GM21367 (cell line): ENCODE measurements around the gene LYPLAL1.
"Not testable (repeated sequence)": the region's sequence is repeated elsewhere in the genome, so short reads cannot be mapped to it uniquely, and the experiment has no call there.

Source experiments
- ATAC-seq: cut with Tn5 transposase; IDR thresholded peaks from one replicate; pipeline ENCODE4 v1.9.1; 2021; ENCODE audit not compliant: unreplicated experiment

LYPLAL1 gene

DNA sequence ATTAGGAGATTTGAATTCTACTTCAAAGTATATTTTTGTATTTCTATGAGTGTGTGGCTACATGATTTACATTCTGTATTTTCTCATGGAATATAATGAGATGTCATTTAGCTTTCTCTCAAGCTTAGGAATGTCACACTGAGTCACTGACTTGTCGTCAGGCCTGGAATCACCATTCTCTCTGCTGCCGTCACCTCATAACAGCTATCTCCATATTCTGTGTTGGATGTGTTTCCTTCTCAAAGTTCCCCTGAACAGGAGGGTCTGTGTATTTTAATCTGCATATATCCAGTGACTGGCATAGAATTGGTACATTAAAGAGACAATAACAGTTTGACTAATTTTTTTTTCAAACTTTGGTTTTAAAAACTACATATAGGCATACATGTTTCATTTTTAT is 35.9 kb downstream of the LYPLAL1 start:
- ATAC-seq = no peak

DNA sequence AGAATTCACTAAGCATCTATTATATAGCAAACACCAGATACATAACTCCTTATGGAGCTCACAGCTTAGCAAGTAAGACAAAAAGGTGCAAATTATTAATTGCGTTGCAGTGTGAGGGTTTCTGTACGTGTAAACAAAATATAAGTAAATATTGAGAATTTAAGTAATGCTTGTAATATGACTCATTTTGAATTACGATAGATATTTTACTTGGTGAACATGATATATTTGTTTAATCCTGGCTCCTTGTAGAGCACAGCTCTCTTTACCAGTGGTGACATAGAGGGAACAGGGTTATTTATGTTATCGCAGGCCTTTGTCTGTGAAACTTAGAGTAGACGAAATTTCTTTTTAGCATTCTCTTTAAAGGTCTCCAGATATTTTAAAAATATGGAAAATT is 36.4 kb downstream of the LYPLAL1 start:
- ATAC-seq = no peak

DNA sequence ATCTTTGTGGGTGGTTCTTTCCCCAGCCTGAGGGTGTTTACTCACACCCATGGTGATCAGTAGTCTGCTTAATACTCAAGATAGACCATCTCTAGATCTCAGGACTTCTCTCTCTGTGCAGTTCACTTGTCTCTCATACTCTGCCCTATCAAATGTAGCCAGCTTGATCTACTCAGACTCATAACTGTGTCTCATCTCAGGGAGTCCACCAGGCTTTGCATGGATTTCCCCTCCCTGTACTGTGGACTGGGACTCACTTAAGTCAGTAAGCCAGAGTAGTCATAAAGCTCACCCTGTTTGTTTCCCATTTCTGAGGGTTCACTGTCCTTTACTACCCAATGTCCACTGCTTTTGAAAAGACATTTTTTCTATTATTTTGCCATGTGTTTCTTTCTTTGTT is 41.8 kb downstream of the LYPLAL1 start:
- ATAC-seq = no peak

DNA sequence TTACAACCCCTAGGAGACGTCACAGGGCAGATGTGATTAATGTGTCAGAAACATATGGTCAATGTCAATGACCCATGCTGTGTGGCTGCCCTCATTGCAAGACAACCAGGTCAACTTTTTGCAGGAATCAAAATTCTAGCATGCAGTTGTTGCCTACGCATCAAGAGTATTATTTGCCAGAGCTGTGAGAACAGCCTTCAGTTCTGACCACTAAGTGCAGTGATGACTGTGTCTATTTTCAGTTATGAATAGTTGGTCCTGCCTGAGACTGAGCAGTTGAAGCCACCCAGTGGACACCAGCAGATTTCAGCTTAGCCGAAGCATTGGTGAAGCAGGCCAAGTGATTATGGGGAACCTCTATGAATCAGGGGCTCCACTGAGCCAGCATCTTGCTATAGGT is 47.3 kb downstream of the LYPLAL1 start:
- ATAC-seq = peak; percentile 90

DNA sequence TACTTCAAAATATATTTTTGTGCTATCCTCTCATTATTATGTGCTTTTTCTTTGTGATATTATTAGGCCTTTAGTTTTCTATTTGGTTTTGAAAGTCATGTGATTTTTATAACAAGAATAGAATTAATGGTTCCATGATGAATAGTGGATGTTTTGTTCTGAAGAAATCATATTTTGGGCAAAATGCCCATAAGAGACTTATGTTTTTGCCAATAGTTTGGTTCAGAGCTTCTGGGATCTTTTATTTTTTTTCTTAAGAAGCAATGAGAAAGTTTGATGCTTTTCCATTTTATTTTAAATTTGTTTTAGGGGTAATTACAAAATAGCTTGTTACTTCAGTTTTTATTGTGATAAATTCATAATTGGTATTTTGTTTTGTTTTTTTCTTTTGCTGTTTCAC is 49.8 kb downstream of the LYPLAL1 start:
- ATAC-seq = no peak

DNA sequence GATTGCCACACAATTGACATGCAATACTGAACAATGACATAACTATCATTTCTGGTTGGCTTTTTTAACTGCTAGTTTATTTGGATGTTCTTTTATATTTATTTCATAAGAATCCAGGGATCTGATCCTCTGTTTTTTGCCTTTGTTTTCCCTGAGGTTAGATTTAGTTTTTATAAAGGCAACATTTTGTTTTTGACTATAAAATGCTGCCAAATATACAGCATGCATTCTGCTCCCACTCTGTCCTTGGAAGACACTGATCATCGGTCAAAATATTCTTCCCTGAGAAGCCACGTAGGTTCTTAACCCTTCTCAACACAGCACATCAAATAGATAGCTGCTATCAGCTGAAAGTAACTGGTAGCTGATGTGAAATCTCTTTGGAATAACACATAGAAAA is 52.5 kb downstream of the LYPLAL1 start:
- no peak for ATAC-seq

DNA sequence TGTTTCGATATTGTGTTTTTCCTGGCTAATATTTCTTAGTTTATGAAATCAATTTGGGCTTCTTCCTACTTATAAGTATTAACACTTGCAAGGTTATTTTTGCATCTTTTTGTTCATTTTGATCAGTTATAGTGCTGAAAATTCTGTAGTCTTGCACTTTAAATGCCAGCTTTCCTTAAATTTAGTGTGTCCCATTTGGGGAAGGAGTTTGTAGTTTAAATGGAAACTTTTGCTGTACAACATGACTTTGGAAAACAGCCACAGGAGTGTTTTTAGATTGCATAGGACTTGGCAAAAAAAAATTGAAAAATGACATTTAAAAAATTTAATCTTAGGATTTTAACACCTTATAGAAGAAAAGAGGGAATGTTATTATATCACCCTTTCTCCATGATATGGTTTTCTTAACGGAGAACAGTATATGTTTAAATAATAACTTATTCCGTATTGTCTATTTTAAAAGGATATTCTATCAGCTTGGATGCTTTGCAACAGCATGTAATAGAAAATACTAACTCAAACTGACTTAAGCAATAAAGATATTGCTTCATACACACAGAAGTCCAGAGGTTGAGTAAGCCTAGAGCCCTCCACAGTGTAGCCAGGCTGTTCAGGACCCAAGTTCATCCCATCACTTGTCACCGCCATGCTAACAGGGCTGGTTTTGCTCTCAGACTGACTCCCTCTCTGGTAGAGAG is 53.8 kb downstream of the LYPLAL1 start:
- ATAC-seq = no peak

DNA sequence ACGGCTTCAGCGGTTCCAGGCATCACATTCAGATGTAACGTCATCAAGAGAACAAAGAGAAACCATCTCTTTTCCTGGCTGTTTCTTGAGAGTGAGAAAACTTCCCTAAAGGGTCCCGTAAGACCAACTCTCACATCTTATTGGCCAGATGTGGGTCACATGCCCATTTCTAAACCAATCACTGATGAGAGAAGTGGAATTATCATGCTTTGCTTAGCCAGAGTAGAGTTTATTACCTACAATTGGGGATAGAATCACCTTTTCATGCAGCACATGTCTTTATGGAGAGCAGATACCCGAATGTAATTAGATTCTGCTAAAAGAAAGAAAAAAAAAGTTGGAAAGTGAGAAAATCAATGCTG is 54.4 kb downstream of the LYPLAL1 start:
- ATAC-seq = no peak

DNA sequence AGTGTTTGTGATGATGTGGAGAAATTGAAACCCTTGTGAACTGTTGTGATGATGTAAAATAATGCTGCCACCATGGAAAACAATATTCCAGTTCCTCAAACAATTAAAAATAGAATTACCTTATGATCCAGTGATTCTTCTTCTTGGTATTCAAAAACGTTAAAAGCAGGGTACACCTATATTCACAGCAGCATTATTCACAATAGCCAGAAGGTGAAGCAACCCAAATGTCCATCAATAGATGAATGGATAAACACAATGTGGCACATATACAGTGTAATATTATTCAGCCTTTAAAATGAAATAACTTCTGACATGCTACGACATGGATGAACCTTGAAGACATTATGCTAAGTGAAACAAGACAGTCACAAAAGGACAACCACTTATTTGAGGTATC is 59.2 kb downstream of the LYPLAL1 start:
- ATAC-seq = no peak

DNA sequence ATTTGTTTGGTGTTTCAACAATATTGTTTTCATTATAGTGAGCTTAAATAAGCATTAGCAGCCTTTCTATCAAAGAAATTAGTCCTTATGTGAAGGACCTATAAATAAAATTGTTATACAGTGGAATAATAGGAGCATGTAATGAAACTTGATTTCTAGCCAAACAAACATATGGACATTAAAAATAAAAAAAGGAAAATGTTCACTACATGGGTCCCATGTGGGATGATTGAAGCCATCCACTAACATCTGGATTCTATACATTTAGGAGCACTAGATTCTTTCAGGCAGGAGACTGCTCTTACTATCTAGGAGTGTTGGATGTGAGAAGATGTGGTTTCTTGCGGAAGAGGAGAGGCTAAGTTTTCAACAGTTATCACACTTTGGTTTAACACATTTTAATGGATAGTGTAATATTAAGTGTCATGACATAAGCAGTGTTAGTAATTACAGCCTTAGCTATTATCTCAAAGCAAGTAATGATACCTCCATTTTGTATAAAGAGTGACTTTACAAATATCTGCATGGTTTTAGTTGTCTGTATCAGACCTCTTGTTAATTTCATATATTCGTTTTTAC is 62.3 kb downstream of the LYPLAL1 start:
- no peak for ATAC-seq

DNA sequence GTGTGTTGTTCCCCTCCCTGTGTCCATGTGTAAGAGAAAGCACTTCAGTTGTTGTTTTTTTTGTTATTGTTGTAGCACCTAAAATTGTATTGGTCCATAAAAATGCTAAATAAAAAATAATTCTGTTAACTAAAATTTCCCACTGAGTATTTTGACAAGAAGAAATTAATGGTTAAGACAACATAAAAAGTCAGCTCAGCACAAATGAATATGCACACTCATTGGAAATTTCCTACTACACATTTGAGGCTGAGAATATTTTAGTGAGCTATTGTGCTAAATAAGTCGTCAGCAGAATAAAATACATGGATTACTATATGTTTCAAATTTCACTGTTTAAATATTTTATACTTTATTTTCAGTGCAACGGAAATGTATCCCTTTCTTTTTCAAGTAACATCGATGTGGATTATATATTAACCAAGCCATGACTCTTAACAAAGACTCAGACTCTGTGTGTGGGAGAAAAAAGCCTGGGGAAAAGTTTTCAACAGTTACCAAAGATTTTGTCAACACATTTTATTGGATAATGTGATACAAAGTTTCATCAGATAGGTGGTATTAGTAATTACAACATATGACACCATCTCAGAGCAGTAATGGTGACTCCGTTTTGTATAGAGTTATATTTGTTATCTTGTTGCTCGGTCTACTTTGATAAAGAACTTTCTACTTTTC is 63.4 kb downstream of the LYPLAL1 start:
- ATAC-seq = no peak

DNA sequence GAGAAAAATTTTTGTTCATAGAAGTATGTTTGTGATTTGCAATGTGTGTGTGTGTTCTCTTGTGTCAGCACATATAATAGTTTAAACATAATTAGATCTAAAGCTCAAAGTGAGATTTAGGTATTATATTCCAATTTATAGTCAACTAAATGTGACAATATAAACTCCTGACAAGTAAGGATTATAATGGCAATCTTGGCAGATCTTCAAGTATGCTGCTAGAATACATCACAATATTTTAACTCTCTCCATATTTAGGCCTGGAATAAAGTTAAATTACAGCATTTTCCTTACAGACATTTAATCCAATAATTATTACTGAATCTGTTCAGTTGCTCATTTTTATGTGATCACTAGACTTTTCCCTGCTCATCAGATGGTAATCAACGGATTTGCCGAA is 65.8 kb downstream of the LYPLAL1 start:
- ATAC-seq = no peak

DNA sequence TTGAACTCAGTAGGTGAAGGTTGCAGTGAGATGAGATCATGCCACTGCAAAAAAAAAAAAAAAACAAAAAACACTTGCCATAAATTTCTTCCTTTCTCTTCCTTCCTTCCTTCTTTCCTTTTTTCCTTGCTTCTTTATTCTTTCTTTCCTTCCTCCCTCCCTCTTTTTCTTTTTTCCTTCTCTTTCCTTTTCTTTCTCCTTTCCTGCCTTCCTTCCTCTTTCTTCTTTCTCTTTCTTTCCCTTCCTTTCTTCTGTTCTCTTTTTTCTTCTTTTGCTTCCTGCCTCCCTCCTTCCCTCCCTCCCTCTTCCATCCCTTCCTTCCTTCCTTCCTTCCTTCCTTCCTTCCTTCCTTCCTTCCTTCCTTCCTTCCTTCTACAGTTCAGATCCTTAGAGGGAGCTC is 71.2 kb downstream of the LYPLAL1 start:
- ATAC-seq = no peak

DNA sequence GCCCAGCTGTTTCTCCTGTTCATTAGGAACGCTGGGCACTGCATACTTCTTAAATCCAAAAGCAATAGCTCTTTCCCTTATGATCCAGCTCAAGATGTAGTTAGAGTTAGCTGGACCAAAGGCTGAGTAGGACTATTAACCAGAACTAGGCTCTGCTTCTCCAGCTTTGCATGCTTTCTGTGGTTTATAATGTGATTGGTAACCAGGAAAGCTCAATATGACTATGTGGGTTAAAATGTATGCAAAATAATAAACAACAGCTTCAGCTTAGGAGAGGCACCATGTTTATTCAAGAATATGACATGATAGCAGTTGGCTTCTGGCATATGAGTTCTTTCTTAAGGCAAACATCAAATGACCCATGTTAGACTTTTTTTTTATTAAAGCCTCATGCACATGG is 73.8 kb downstream of the LYPLAL1 start:
- ATAC-seq = no peak

DNA sequence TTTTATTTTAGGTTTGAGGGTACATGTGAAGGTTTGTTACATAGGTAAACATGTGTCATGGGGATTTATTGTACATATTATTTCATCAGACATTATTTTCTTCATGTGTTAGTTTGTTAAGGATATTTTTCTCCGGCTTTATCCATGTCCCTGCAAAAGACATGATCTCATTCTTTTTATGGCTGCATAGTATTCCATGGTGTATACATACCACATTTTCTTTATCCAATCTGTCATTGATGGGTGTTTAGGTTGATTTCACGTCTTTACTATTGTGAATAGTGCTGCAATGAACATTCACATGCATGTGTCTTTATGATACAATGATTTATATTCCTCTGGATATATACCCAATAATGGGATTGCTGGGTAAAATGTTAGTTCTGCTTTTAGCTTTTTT is 76.8 kb downstream of the LYPLAL1 start:
- not testable (repeated sequence) for ATAC-seq

DNA sequence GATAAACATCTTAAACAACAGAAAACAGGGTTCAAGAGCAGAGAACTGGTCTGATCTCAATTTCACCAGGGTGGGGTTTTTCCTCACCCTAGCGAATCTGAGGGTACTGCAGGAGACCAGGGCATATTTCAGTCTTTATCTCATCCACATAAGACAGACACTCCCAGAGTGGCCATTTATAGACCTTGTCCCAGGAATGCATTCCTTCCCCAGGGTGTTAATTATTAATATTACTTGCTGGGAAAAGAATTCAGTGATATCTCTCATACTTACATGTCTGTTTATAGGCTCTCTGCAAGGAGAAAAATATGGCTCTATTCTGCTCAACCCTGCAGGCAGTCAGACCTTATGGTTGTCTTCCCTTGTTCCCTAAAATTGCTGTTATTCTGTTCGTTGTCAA is 84.1 kb downstream of the LYPLAL1 start:
- no peak for ATAC-seq

DNA sequence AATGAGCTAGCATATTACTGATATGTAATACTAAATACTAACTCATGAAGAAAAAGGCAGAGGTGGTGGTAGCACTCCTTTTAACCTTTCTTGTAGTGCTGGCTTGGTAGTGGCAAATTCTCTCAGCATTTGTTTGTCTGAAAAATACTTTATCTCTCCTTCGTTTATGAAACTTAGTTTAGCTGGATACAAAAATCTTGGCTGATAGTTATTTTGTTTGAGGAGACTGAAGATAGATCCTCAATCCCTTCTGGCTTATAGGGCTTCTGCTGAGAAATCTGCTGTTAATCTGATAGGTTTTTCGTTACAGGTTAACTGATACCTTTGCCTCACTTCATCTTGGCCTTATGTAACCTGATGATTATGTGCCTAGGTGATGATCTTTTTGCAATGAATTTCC is 87.8 kb downstream of the LYPLAL1 start:
- ATAC-seq = no peak
